GM18505 (cell line): Measurements from ENCODE around the gene KAT5.
"Not testable (repeated sequence)": the region's sequence is repeated elsewhere in the genome, so short reads cannot be mapped to it uniquely, and the experiment has no call there.

Experiments
- ATAC-seq: cut with Tn5 transposase; IDR thresholded peaks from one replicate; pipeline ENCODE4 v1.9.1; 2021; ENCODE audit not compliant: unreplicated experiment
- POLR2A ChIP-seq: IDR thresholded peaks from 4 replicates; pipeline ENCODE4 v1.6.1; 2011; ENCODE audit warnings: borderline replicate concordance; ENCODE audit not compliant: insufficient read depth, insufficient read length; ENCODE audit errors: extremely low read depth

The KAT5 gene

DNA sequence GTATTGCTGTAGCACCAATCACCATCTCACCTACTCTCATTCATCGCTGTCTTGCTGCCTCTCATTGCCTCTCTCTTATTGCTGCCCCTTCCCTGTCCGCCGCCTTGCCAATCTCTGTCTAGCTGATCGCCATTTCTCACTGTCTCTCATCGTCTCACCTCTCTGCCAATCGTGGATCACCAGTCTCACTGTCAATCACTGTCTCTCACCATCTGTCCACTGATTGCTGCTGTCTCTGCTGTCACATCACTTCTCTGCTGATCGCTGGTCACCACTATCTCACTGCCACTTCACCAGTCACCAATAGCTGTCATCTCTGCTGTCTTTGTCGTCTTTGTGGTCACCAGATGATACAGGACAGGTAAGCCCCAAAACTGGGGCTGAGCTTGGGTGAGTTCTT lies 29.1 kb downstream of the KAT5 start:
- TF ChIP-seq POLR2A = no peak
- no peak for ATAC-seq

DNA sequence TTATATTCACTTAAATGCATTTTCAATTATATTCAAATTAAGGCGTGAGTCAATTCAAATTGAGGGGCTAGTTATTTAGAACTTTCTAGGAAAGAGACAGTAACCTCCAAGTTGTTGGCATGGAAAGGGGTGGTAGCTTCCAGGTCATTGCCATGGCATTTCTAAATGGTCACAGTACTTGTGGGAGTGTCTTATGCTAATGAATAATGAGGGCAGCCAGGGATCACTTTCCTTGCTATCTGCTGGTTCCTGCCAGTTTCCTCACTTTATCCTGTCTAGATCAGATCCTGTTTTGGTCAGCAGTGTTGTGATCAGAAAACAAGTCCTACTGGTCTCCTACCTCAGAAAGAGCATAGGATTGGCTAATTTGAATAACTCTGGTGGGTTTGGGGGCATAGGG lies 30.3 kb downstream of the KAT5 start:
- no peak for TF ChIP-seq POLR2A
- no peak for ATAC-seq

DNA sequence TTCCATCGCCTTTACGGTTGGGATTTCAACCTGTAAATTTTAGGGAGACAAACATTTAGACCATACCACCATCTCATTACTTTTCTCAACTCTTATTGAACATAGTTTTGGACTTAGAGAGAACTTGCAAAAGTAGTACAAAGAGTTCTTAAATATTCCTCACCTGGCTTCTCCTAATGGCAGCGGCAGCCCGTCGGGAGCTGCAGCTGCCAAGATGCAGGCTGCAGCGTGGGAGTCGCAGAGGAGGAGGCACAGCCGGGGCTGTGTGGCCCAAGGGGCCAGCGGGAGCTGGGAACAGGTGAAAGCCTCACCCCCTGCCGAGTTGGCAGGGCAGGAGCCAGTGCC lies 31.6 kb downstream of the KAT5 start:
- ATAC-seq = no peak
- TF ChIP-seq POLR2A = no peak

DNA sequence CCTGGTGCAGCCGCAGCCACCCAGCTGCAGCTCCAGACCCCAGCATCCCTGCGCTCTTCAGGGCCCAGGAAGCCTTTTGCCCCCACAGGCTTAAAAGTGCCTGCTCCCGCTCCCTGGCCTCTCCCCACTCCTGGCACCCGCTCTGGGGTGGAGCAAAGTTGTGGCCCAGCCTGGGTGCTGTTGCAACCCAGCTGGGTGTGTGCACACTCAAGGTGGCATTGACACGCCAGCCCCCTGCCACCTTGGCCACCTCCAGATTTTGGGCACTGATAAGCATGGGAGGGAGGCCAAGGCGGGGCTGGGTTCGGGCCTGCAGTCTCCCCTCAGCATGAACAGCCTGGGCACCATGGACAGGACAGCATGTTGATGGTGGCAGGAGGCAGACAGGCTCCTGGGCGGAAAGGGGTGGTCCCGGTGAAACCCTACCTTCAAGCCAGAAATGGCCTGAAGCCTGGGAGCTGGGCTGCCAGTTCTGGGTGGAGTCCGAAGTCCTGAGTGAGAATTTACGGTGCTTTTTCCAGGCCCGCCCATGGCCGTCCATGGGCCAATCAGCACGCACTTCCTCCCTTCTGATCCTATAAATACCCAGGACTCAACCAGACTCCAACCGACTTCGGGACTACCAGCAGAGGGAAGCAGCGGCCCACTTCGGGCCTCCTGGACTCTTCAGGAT lies 32.1 kb downstream of the KAT5 start:
- TF ChIP-seq POLR2A = no peak
- ATAC-seq = no peak

DNA sequence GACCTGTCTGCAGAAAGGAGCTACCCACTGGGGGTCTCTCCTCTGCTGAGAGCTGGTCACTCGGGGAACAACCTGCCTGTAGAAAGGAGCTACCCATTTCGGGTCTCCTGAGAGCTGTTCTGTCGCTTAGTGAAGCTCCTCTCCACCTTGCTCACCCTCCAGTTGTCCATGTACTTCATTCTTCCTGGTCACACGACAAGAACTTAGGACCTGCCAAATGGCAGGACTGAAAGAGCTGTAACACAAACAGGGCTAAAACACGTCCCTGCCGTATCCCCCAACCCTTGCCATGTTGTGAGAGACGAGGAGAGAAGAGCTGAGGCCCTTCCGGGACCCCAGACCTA lies 32.6 kb downstream of the KAT5 start:
- no peak for TF ChIP-seq POLR2A
- no peak for ATAC-seq

DNA sequence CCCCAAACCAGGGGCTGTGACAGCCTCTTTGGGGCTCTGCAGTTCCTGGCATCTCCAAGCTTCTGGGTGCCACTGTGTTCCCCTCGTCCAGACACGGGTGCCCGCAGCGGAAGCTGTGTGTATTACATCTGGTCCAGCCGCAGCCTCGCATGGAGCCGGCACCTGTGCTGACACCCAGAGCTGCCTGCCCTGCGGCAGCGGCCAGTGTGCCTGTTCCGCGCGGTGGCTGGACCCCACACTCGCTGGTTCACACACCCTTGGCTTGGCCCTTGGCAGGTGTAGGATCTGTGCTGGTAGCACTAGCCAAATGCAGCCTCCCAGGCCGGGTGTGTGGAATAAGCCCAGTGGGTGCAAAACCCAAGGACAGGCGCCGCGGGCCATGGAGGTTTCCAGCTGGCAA lies 33.0 kb downstream of the KAT5 start:
- ATAC-seq = no peak
- no peak for TF ChIP-seq POLR2A

DNA sequence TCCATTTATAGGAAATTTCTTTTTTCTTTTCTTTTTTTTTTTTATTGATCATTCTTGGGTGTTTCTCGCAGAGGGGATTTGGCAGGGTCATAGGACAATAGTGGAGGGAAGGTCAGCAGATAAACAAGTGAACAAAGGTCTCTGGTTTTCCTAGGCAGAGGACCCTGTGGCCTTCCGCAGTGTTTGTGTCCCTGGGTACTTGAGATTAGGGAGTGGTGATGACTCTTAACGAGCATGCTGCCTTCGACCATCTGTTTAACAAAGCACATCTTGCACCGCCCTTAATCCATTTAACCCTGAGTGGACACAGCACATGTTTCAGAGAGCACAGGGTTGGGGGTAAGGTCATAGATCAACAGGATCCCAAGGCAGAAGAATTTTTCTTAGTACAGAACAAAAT lies 50.1 kb downstream of the KAT5 start:
- not testable (repeated sequence) for ATAC-seq

DNA sequence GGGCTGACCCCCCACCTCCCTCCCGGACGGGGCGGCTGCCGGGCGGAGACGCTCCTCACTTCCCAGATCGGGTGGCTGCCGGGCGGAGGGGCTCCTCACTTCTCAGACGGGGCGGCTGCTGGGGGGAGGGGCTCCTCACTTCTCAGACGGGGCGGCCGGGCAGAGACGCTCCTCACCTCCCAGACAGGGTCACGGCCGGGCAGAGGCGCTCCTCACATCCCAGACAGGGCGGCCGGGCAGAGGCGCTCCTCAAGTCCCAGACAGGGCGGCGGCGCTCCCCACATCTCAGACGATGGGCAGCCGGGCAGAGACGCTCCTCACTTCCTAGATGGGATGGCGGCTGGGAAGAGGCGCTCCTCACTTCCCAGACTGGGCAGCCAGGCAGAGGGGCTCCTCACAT lies 50.8 kb downstream of the KAT5 start:
- ATAC-seq = not testable (repeated sequence)

DNA sequence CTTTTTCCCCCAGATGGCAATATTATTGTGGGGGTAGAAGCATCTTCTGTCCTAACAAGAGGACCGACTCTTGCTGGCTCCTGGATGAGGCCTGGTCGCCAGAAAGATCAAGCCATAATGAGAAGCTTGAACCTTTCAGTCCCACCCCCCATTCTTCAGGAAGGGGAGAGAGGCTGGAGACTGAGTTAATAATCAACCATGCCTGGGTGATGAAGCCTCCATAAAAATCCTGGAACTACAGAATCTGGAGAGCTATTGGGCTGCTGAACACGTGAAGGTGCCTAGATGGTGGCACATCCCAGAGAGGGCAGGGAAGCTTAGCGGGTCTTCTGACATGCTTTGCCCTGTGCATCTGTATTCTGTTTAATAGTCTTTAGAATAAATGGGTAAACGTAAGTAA lies 52.4 kb downstream of the KAT5 start:
- ATAC-seq = no peak
- no peak for TF ChIP-seq POLR2A

DNA sequence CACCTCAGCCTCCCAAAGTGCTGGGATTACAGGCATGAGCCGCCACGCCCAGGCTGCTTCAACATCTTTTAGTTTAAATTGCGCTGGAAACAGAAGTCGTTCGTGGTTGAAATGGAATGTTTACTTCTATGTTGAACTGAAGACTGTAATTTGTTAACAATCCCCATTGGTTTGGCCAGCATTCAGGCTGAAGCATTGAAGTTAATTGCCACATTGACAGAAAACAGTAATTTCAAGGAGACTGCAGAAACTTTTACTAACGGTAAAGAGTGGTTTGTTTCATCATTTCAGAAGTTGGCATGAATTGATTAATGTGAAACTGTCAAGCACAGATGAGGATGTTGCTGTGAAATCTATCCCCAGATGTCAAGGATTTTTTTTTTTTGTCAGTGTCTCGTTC lies 54.5 kb downstream of the KAT5 start:
- ATAC-seq = no peak
- no peak for TF ChIP-seq POLR2A

DNA sequence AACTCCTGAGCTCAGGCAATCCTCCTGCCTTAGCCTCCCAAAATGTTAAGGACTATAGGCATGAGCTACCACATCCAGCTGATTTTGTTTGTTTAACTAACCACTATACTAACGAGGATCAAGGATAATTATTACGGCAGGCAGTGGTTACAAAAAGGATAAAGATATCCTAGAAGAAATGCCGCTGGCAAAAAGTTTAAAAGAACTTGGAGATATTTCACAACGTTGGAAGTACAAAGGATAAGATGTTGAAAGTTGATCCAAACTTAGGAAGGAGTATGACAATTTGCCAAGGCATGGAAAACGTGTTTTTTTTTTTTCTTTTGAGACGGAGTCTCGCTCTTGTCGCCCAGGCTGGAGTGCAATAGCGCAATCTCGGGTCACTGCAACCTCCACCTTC lies 55.4 kb downstream of the KAT5 start:
- no peak for TF ChIP-seq POLR2A
- no peak for ATAC-seq

DNA sequence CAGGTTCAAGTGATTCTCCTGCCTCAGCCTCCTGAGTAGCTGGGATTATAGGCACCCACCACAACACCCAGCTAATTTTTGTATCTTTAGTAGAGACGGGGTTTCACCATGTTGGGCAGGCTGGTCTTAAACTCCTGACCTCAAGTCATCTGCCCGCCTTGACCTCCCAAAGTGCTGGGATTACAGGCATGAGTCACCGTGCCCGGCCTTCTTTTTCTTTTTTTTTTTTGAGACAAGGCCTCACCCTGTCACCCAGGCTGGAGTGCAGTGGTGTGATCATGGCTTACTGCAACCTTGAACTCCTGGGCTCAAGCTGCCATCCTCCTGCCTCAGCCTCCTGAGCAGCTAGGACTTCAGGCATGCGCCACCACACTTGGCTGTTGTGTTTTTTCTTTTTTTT lies 55.8 kb downstream of the KAT5 start:
- ATAC-seq = not testable (repeated sequence)
